Stimulated activated CD4-positive, alpha-beta T cell treated with anti-CD3 and anti-CD28 coated beads, TNF-alpha, amount 100 ng/mL, for 1 hour (primary cell): Measurements from ENCODE around the gene GBE1.
"Not testable (repeated sequence)": the region's sequence is repeated elsewhere in the genome, so short reads cannot be mapped to it uniquely, and the experiment has no call there.

Experiments
- DNase-seq, 3 donors: peaks; one replicate each; pipeline ENCODE4 v3.0.0-alpha.2; 2020; ENCODE audit warnings: low read depth in 3 of 3, low spot score in 1 of 3

GBE1 gene

DNA sequence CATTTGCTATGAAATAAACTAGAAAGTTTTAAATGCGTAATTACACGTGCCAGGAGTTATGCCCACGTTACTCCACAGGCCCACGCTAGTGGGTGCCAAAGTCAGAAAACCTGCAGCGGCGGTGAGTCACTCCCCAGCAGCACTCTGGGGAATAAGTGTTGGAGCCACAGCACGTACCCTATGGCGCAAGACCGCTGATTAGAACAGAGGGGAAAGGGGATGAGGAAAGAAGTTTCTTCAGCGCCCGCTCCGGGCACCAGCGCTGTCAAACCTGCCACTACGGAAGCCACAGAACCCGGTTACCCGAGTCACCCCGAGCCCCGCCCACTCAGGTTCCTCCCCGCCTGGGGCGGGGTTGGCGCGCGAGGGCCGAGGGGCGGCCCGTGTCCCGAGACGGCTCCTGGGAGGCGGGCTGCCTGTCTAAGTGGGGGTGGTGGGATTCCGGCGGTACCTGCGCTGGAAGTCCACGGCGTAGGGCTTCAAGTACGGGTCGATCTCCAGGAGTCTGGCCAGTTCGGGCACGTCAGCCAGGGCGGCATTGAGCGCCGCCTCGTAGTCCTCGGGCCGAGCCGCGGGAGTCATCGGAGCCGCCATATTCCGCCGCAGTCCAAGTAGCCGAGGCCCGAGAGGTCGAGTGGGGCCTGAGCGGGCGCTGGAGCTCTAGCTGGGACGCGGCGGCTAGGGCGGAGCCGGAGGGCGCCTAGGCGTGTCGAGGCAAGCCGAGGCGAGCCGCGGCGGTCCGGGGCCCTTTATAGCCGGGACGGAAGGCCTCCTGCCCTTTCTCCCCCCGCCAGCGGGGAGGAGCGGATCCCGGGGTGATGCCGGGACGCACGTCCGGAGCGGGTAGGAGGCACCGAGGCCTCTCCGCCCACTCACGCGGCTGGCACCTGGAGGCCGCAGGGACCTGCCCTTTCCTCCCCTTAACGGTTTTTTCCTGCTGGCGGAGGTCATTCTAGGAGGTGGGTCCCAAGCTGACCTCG, at the start of gene GBE1:
TSS of gene GBE1 (minus strand) at position 722 of the 980 bp plus-strand sequence. CDS start at position 594, 128 bp downstream.
- peak; percentile 56 to 78 (median 74) for DNase-seq

DNA sequence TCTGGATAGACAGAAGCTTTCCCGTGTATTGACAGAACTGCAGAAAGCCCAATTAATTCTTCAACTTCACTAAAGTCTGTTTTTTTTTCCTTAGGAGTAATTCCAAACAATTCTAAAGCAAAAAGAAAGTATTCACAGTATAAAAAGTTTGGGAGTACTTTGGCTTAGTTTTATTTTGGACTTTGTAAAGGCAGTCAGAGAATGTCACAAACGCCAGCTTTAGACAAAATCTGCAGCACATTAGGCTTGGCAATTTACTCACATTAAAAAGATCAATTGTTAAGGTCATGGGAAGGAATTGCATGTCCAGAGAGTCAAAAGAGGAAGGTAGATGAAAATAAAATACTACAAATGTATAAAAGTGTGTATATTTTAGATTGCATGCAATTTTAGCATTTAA, 47.5 kb upstream of the GBE1 start:
- no peak for DNase-seq

DNA sequence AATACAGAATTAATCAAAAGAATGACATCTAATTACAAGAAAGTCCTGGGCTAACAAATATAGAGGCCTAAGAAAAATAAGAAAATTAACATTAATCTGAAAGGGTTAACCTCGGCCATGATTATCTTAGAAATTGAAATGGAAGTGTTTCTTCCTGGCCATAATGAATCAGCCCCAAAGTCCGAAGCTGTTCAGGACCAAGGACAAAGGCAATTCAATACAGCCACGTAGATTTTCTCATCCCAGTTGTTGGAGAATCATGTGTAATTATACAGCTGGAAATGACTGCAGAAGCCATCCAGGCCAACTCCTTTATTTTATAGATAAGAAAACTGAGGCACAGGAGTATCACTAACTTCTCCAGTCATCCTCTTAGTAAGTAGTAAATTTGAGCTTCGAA, 38.0 kb upstream of the GBE1 start:
- DNase-seq, result no peak

DNA sequence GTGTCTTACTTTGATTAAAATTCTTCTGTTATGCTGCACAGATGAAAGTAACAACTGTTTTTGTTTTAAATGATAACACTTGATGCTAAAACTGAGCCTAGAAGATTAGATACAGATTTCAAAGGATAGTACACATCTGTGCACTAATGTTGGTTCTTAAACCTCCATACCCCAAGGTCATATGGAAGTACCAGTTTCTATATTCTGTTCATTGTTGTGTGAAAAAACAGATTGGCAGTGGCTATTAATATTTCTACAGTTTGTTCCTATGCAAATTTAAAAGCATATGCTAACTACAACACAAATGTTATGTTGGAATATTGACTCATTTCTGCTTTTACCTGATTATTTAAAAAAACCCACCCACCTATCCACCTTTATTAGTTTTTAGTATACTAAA, 32.0 kb upstream of the GBE1 start:
- DNase-seq, result no peak

DNA sequence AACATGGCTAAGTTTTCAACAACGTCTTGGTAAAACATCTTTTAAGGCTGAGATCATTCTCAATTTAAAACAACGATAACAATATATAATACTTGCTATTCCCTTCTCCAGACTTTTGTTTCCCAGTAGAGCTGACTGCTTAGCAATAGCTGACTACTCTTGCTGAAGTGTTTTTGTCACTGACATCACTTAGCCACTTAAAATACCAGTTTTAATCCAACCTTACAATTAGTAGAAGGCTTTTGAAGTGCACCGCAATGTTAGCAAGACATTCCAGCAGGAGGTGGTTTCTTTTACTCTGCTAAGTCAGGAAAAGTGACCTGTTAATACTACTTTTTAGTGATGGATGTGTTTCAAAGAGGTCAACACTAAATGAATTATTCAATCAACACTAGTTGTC, 28.7 kb upstream of the GBE1 start:
- DNase-seq, result no peak

DNA sequence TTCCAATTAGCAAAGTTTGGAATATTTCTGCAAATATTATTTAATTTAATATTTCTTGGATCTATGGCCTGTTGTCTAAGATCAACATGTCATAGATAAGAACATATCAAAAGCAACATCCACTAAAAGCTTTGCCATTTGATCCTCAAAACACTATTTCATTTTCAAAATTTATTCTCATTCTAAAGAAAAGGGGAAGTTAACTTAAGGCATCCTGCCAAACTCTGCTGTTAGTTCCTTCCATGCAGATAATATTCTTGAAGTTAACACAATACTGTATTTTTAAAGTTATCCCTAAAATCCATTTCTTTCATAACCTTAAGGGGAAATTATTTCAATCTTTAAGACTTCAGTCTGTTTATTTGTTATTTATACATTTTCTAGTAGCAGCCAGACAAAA, 28.2 kb upstream of the GBE1 start:
- no peak for DNase-seq

DNA sequence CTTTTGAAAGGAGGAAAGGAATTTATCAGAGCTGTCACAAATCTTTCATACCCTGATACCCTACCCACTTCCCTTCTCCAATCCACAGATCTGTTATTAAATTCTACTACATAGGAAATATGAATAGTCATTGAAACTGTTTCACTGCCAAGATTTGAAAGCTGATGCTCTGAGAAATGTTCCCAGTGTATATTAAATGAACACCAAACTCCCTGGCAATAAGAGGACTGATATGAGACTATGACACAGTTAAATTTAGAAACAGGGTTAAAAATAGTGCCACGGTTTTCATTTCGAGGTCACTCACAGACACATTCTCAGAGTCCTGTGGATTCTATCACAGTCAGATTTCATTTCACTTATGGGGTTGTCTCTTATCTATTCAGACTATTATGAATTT, 27.2 kb upstream of the GBE1 start:
- no peak for DNase-seq

DNA sequence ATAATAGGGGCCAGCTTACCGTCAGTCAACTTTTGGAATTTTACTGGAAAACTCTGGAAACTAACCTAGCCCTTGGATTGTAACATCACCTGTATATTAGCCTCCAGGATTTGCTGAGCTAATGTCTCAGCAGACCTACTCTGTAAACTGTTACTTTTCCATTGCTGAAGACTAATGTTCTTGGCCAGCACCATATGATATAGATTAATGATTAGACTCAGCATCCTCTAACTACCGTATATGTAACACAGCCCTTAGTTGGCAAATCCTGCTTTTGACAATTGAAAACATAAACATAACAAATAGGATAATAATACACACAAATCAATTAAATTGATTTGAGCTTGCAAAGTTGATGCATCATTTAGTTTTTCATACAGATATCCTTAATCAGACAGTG, 26.6 kb upstream of the GBE1 start:
- DNase-seq, result no peak

DNA sequence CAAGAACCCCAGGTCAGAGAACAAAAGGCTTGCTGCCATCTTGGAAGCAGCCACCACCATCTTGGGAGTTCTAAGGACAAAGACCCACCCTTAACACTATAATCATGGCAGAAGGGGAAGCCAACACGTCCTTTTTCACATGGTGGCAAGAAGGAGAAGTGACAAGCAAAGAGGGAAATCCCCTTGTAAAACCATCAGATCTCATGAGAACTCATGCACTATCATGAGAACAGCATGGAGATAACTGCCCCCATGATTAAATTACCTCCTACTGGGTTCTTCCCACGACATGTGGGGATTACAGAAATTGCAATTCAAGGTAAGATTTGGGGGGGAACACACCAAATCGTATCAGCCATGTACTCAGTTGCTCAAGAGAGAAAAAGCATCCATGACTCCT, 21.1 kb upstream of the GBE1 start:
- no peak for DNase-seq

DNA sequence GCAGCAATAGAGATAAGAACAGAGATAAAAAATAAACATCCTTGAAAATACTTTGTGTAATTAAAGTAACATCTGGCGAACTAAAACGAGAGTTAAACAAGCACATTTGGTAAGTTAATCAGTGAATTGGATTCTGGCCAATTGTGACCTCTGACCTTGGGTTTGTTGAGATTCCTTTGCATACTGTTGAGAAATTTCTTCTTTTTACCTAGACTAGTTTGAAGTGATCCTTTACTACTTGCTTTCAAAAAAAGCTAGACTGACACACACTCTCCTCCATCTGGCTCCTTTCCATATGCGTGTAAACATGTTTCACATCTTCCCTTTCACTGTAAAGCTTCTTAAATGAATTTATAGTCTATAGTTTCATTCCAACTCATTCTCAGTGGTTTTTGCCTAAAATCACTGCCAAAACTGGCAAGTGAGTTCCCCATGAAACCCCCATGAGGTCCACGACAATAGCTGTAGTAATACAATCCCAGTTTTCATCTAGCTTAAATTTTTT, 17.3 kb upstream of the GBE1 start:
- DNase-seq, result no peak

DNA sequence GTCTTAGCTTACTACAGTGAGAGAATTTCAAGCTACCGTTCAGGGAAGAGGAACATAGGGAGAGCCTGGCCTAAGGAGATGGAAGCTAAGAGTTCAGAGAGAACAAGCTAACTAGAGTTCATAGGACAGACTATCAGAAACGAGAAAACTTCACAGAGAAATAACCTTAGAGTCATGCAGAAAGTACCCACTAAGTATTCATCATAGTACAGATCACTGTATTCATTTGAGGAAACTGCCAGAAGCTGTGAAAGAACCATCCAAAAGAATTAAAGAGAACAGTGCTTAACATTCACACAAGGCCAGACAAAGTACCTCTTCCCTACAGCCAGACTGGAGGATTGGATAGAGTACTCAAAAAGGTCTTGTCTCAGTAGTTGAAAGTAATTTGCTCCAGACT, 15.2 kb upstream of the GBE1 start:
- no peak for DNase-seq

DNA sequence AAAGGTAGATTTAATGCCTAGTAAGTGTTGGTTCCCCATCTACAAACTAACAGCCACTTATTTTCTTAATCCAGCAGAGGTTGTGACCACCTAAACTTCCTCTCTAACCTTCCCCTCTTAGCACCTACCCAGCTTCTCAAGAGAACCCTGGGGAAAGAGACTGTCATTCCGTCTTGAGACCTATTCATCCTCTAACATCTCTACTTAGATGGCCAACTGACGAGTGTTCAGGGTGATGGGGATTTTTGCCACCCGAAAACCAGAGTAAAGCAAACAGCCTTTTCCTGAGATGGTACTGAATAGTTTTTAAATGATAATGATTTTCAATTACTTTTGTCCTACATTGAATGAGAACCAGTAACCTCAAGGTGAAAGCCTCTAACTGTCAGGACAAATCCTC, 9.3 kb upstream of the GBE1 start:
- DNase-seq, result no peak

DNA sequence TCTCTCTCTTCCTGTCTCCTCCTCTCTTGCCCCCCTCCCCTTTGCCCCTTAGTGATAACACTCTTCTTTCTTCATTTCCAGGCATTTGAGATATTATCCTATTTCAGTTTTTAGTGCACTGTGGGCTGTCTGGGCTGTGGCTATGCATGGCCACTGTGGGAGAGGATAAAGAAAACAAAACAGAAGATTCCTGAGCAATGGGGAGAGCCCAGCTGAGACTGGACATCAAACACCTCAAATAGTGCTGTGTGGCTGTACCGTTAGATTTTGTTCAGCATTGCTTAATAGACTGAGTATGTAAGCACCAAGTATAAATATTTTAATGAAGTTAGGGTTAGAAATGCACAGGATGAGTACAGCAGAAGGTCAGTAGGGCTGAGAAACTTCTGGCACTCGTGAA, 7.9 kb upstream of the GBE1 start:
- no peak for DNase-seq

DNA sequence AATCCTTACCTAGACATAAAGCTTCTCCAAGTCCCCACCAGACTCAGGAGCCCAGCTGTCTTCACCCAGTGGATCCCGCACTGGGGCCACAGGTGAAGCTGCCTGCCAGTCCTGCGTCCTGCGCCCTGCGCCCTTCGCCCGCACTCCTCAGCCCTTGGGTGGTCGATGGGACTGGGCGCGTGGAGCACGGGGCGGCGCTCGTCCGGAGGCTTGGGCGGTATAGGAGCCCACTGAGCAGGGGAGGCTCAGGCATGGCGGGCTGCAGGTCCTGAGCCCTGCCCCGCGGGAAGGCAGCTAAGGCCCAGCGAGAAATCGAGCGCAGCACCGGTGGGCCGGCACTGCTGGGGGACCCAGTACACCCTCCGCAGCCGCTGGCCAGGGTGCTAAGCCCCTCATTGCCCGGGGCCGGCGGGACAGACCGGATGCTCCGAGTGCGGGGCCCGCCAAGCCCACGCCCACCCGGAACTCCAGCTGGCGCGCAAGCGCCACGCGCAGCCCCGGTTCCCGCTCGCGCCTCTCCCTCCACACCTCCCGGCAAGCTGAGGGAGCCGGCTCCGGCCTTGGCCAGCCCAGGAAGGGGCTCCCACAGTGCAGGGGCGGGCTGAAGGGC, 5.9 kb upstream of the GBE1 start:
- not testable (repeated sequence) for DNase-seq

DNA sequence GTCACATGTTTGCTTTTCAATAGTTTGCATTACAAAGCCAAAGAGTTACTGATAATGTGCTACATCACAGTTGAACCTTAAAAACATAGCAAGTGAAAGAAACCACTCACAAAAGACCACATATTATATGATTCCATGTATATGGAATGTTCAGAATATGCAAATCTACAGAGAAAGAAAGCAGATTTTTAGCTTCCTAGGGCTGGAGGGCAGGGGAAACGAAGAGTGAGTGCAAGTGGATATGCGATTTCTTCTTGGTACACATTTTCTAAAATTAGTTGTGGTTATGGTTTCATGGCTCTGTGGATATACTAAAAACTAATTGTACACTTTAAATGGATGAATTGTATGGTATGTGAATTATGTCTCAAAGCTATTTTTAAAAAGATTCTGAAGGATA, 4.0 kb upstream of the GBE1 start:
- no peak for DNase-seq

DNA sequence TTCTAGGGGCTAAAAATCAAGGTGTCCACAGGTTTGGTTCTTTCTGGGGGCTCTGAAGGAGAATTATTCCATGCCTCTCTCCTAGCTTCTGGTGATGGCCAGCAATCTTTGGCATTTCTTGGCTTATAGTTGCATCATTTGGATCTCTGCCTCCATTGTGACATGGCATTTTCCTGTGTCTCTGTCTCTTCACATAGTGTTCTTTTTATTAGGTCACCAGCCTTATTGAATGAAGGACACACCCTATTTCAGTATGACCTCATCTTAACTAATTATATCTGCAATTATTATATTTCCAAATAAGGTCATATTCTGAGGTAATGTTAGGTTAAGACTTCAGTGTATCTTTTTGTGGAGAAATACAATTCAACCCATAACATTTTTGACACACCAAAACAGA, 3.2 kb upstream of the GBE1 start:
- no peak for DNase-seq

DNA sequence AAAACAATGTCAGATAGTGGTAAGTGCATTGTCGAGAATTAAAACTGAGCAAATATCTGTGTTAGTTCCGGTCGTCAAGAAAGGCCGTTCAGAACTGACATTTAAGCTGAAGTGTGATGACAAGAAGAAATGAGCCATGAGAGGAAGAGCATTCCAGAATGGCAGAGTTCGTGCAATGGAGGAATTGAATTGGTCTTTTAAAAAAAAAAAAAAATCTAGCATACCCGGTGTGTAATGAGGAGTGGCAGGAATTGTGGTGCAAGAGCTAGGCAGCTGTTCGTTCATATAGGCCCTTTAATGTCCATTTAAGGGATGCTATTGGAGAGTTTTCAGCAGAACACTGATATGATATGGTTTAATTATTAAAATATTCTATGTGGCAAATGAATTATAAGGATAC, 2.6 kb upstream of the GBE1 start:
- no peak for DNase-seq

DNA sequence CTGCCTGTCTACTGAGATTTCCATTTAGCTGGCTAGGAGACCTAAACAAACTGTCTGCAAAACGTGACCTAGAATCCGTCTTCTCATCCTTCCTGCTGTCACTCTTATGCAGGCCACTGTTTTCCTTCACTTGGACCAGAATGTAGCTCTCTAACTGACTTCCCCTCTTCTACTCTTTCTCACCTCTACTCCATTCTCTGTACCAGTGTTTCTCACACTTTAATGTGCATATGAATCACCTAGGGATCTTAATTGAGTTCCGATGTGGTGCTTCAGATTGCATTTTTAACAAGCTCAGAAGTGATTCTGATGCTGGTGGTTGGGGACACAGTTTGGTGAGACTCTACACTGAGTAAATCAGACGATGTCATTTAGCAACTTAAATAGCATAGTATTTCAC, 1.6 kb upstream of the GBE1 start:
- DNase-seq, result no peak

DNA sequence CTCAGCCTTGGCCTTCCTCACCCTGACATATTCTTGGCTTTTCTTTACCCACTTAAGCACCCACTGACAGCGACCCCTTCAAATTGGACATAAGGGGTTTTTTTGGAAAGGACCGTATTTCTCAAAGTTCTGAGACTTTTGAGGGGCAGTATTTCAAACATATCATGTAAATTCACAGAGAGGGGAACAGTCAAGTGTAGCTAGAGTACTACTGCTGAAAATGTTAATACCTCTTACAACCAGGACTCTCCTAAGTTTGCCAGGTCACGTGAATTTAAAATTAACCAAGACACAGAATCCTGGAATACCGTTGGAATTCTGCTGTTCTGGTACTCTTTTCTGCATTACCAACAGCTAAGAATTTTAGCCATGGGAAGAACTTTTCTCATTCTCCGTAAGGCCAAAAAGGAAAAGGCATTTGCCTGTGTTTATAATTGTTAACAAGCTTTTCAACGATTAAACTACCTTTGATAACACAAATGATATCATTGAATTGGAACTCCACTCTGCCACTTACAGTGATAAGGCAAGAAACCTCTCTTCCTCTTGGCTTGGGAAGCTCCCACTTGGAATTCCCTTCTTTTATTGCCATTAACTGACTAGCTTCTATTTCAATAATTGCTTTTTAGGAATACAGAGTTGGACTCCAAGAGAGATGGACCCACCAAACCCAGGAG, 597 bp upstream of the GBE1 start:
- DNase-seq, result no peak

DNA sequence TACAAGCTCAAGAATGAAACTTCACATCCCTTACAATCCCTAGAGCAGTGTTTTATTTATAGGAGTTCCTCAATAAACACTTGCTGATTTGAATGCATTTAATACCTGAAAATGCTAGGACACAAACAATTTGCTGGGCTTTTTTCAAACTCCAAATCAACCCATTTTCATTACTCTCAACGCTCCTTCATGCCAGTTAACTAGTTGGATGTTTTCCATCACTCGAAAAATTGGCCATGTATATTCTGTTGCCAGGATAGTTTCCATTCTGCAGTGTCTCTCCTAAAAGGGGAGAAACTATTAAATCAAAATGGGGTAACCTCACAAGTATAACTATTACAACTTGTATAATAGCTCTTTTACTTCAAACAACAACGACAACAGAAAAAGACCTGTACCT, 1.2 kb downstream of the GBE1 start:
- no peak for DNase-seq

DNA sequence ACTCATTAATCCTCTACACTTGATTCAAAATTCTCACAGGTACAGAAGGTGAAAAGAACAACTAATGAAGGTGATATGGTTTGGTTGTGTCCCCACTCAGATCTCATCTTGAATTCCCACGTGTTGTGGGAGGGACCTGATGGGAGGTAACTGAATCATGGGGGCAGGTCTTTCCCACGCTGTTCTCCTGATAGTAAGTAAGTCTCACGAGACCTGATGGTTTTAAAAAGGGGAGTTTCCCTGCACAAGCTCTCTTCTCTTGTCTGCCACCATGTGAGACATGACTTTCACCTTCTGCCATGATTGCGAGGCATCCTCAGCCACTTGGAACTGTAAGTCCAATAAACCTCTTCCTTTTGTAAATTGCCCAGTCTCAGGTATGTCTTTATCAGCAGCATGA, 2.7 kb downstream of the GBE1 start:
- DNase-seq, result not testable (repeated sequence)

DNA sequence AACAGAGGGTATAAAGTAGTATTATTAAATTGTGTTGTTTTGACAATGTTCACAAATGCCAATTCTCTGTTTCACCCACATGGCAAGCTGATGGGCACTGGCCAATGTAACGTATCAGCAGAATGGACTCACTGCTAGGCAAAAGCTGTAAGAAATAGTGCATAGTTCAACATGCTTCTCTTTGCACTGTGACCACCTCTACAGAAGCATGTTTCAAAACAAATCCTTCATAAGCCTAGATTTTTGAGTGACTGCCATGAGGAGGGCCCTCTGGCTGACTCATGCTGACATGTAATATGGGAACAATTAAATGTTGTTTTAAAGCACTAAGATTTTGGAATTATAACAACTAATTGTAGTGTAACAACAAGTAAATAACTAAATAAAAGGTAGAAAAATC, 3.2 kb downstream of the GBE1 start:
- DNase-seq, result no peak
